ENCODE measurements around the gene PANK3.
"Not testable (repeated sequence)": the region's sequence is repeated elsewhere in the genome, so short reads cannot be mapped to it uniquely, and the experiment has no call there.

Gene PANK3

GRCh38 chr5:168598639-168599038 is 19.5 kb upstream of the PANK3 start:
- no peak for DNase-seq
- in situ Hi-C loops (cut with HindIII; ENCODE audit: low pct_ligation_motif_present, low pct_unique_long_range_greater_than_20kb, low sequenced_read_pairs) = no loop called here

GRCh38 chr5:168596927-168597326 is 17.8 kb upstream of the PANK3 start:
- in situ Hi-C loops (cut with HindIII; ENCODE audit: low pct_ligation_motif_present, low pct_unique_long_range_greater_than_20kb, low sequenced_read_pairs) = no loop called here
- DNase-seq = no peak

GRCh38 chr5:168596122-168596521 is 17.0 kb upstream of the PANK3 start:
- DNase-seq; in situ Hi-C loops (cut with HindIII; ENCODE audit: low pct_ligation_motif_present, low pct_unique_long_range_greater_than_20kb, low sequenced_read_pairs): not testable (repeated sequence)

- in situ Hi-C loops (cut with HindIII; ENCODE audit: low pct_ligation_motif_present, low pct_unique_long_range_greater_than_20kb, low sequenced_read_pairs) = no loop called here
- DNase-seq = no peak
Observed at GRCh38 chr5:168592014-168592368, 12.8 kb upstream of the PANK3 start.

- DNase-seq = no peak
- in situ Hi-C loops (cut with HindIII; ENCODE audit: low pct_ligation_motif_present, low pct_unique_long_range_greater_than_20kb, low sequenced_read_pairs) = no loop called here
Observed at GRCh38 chr5:168591302-168592013, 12.3 kb upstream of the PANK3 start.

- no peak for DNase-seq
- in situ Hi-C loops (cut with HindIII; ENCODE audit: low pct_ligation_motif_present, low pct_unique_long_range_greater_than_20kb, low sequenced_read_pairs) = no loop called here
Observed at GRCh38 chr5:168590666-168591065, 11.5 kb upstream of the PANK3 start.

- no peak for DNase-seq
- in situ Hi-C loops (cut with HindIII; ENCODE audit: low pct_ligation_motif_present, low pct_unique_long_range_greater_than_20kb, low sequenced_read_pairs) = no loop called here
Observed at GRCh38 chr5:168587987-168588386, 8.8 kb upstream of the PANK3 start.

GRCh38 chr5:168585119-168585856 is 6.1 kb upstream of the PANK3 start:
- in situ Hi-C loops (cut with HindIII; ENCODE audit: low pct_ligation_motif_present, low pct_unique_long_range_greater_than_20kb, low sequenced_read_pairs) = no loop called here
- no peak for DNase-seq

GRCh38 chr5:168583742-168584482 is 4.7 kb upstream of the PANK3 start:
- no peak for DNase-seq
- in situ Hi-C loops (cut with HindIII; ENCODE audit: low pct_ligation_motif_present, low pct_unique_long_range_greater_than_20kb, low sequenced_read_pairs) = no loop called here

GRCh38 chr5:168580814-168581469 is 1.8 kb upstream of the PANK3 start:
- in situ Hi-C loops (cut with HindIII; ENCODE audit: low pct_ligation_motif_present, low pct_unique_long_range_greater_than_20kb, low sequenced_read_pairs); DNase-seq: not testable (repeated sequence)

- in situ Hi-C loops (cut with HindIII; ENCODE audit: low pct_ligation_motif_present, low pct_unique_long_range_greater_than_20kb, low sequenced_read_pairs) = no loop called here
Observed at GRCh38 chr5:168580227-168580508, 1.0 kb upstream of the PANK3 start.

GRCh38 chr5:168579488-168580226 is 489 bp upstream of the PANK3 start:
- in situ Hi-C loops (cut with HindIII; ENCODE audit: low pct_ligation_motif_present, low pct_unique_long_range_greater_than_20kb, low sequenced_read_pairs) = no loop called here
- peak; percentile 97 for DNase-seq

More at GRCh38 chr5:168580227-168580508, 1.0 kb upstream of the PANK3 start:
- DNase-seq = no peak

- in situ Hi-C loops (cut with HindIII; ENCODE audit: low pct_ligation_motif_present, low pct_unique_long_range_greater_than_20kb, low sequenced_read_pairs) = no loop called here
- peak; percentile 28 for DNase-seq
Observed at GRCh38 chr5:168578006-168578405, 1.2 kb downstream of the PANK3 start.

GRCh38 chr5:168575391-168576372 is 3.5 kb downstream of the PANK3 start:
- no peak for DNase-seq
- in situ Hi-C loops (cut with HindIII; ENCODE audit: low pct_ligation_motif_present, low pct_unique_long_range_greater_than_20kb, low sequenced_read_pairs) = no loop called here

- DNase-seq; in situ Hi-C loops (cut with HindIII; ENCODE audit: low pct_ligation_motif_present, low pct_unique_long_range_greater_than_20kb, low sequenced_read_pairs): not testable (repeated sequence)
Observed at GRCh38 chr5:168574156-168574555, 5.0 kb downstream of the PANK3 start.

GRCh38 chr5:168573663-168574062 is 5.5 kb downstream of the PANK3 start:
- in situ Hi-C loops (cut with HindIII; ENCODE audit: low pct_ligation_motif_present, low pct_unique_long_range_greater_than_20kb, low sequenced_read_pairs); DNase-seq: not testable (repeated sequence)

GRCh38 chr5:168570490-168571328 is 8.5 kb downstream of the PANK3 start:
- no peak for DNase-seq
- in situ Hi-C loops (cut with HindIII; ENCODE audit: low pct_ligation_motif_present, low pct_unique_long_range_greater_than_20kb, low sequenced_read_pairs) = no loop called here

Data from ACHN (cell line).